K562 (cell line): ENCODE measurements around the gene ABCA7. TPM values are rescaled to one million over a fixed set of nuclear protein-coding genes. Genes with fewer than 3 reads are reported as not detected.

Experiments
- CHD4 ChIP-seq: fragments of 200-600 bp; sonication (generic); IDR thresholded peaks from 3 replicates; pipeline ENCODE4 v1.6.1; 2012; ENCODE audit warnings: low read depth, mild to moderate bottlenecking, mixed read lengths, low read length, inconsistent platforms; ENCODE audit not compliant: insufficient read depth, insufficient replicate concordance, poor library complexity, severe bottlenecking
- DPF2 ChIP-seq: fragments of 450-650 bp; IDR thresholded peaks from 2 replicates; pipeline ENCODE4 v1.6.1; 2016
- EGR1 ChIP-seq: fragments of 450-650 bp; conservative IDR thresholded peaks from 2 replicates; pipeline ENCODE4 v1.6.1; 2017; ENCODE audit warnings: mild to moderate bottlenecking
- HDAC3 ChIP-seq: fragments of 450-650 bp; IDR thresholded peaks from 2 replicates; pipeline ENCODE4 v1.6.1; 2018; ENCODE audit warnings: borderline replicate concordance, mild to moderate bottlenecking, moderate library complexity; ENCODE audit not compliant: partially characterized antibody
- ILF3 ChIP-seq: fragments of 450-650 bp; IDR thresholded peaks from 2 replicates; pipeline ENCODE4 v1.6.1; 2018; ENCODE audit warnings: antibody characterized with exemption, mild to moderate bottlenecking, moderate library complexity, borderline replicate concordance
- JUNB ChIP-seq: fragments of 450-650 bp; formaldehyde crosslinking; conservative IDR thresholded peaks from 2 replicates; pipeline ENCODE4 v1.4.0; 2020; ENCODE audit warnings: mild to moderate bottlenecking
- KLF13 ChIP-seq: fragments of 450-650 bp; IDR thresholded peaks from 2 replicates; pipeline ENCODE4 v1.6.1; 2016; ENCODE audit warnings: missing genetic modification characterization, low read depth, mild to moderate bottlenecking, missing compliant biosample characterization, moderate library complexity, borderline replicate concordance
- MEF2D ChIP-seq: conservative IDR thresholded peaks from 2 replicates; pipeline ENCODE4 v1.6.1; 2016; ENCODE audit warnings: low read depth, missing genetic modification characterization, missing compliant biosample characterization
- NELFE ChIP-seq: IDR thresholded peaks from 2 replicates; pipeline ENCODE4 v1.6.1; 2011; ENCODE audit warnings: mild to moderate bottlenecking; ENCODE audit not compliant: insufficient read depth, insufficient read length
- NFATC3 ChIP-seq: fragments of 450-650 bp; IDR thresholded peaks from 2 replicates; pipeline ENCODE4 v1.6.1; 2017; ENCODE audit warnings: mild to moderate bottlenecking
- NONO ChIP-seq, 2 experiments: fragments of 200-400 bp in 1 of 2; fragments of 450-650 bp in 1 of 2; formaldehyde crosslinking in 1 of 2; IDR thresholded peaks; 2 replicates each; pipeline ENCODE4 v1.6.1; 2017; ENCODE audit warnings: low read depth in 2 of 2, mild to moderate bottlenecking in 2 of 2, moderate library complexity in 2 of 2, low read length in 1 of 2
- RBM34 ChIP-seq: fragments of 200-400 bp; formaldehyde crosslinking; IDR thresholded peaks from 2 replicates; pipeline ENCODE4 v1.6.1; 2018; ENCODE audit warnings: low read length, borderline replicate concordance; ENCODE audit not compliant: insufficient read depth
- THAP12 ChIP-seq: fragments of 250-450 bp; sonication (Bioruptor Pico); IDR thresholded peaks from 2 replicates; pipeline ENCODE4 v1.9.0; 2021; ENCODE audit warnings: mild to moderate bottlenecking, inconsistent platforms
- THRAP3 ChIP-seq: fragments of 450-650 bp; IDR thresholded peaks from 2 replicates; pipeline ENCODE4 v1.6.1; 2016; ENCODE audit warnings: mild to moderate bottlenecking, inconsistent platforms, borderline replicate concordance
- ZC3H8 ChIP-seq: fragments of 450-650 bp; IDR thresholded peaks from 2 replicates; pipeline ENCODE4 v1.6.1; 2017
- ZNF121 ChIP-seq: sonication (generic); formaldehyde crosslinking; conservative IDR thresholded peaks from 2 replicates; pipeline ENCODE4 v1.8.0; 2022; ENCODE audit warnings: missing genetic modification reagents
- ZNF408 ChIP-seq: fragments of 250-450 bp; sonication (Bioruptor Pico); IDR thresholded peaks from 2 replicates; pipeline ENCODE4 v1.4.0; 2020; ENCODE audit warnings: low read depth, mild to moderate bottlenecking, moderate library complexity
- ZNF583 ChIP-seq: fragments of 250-450 bp; sonication (Bioruptor Pico); IDR thresholded peaks from 2 replicates; pipeline ENCODE4 v1.4.0; 2020
- ZNF644 ChIP-seq: fragments of 200-800 bp; sonication (Bioruptor generic); IDR thresholded peaks from 2 replicates; pipeline ENCODE4 v1.6.1; 2016; ENCODE audit warnings: low read depth, missing genetic modification characterization, missing compliant biosample characterization
- ZNF778 ChIP-seq: fragments of 450-650 bp; formaldehyde crosslinking; IDR thresholded peaks from 2 replicates; pipeline ENCODE4 v1.4.0; 2020; ENCODE audit warnings: mild to moderate bottlenecking, moderate library complexity
- ZSCAN29 ChIP-seq: fragments of 450-650 bp; IDR thresholded peaks from 2 replicates; pipeline ENCODE4 v1.6.1; 2017
- polyA plus RNA-seq, 8 experiments: library from polyadenylated mRNA; depleted of rRNA in 4 of 8; stranded (reverse) in 5 of 8; unstranded in 3 of 8; fragments of >200 nt; fragmentation: Nextera tagmentation in 2 of 8; fragmentation: Illumina TruSeq in 1 of 8; extraction: Ambion mirVana in 2 of 8; extraction: Trizol in 1 of 8; gene quantifications; 2 replicates each; pipeline versions ENCODE4 v1.2.1 to v1.2.3, GENCODE V29; 2011 to 2014; ENCODE audit warnings: inconsistent platforms in 1 of 8, missing spikeins in 1 of 8
- total RNA-seq, 7 experiments: library from RNA; depleted of rRNA in 6 of 7; stranded (reverse); fragments of >200 nt in 6 of 7; fragmentation: Illumina TruSeq in 2 of 7; extraction: Trizol in 2 of 7; gene quantifications; 2 replicates each; pipeline versions ENCODE4 v1.2.1 to v1.2.3, GENCODE V29; 2011 to 2021; ENCODE audit warnings: low replicate concordance in 1 of 7
- TF ChIP-seq, protein P1 (sequence below): fragments of 250-450 bp; sonication (Bioruptor Pico); IDR thresholded peaks from 2 replicates; pipeline ENCODE4 v1.5.0; 2021
- TF ChIP-seq, protein P2 (sequence below): fragments of 450-650 bp; IDR thresholded peaks from 2 replicates; pipeline ENCODE4 v1.6.1; 2016; ENCODE audit warnings: borderline replicate concordance

Gene ABCA7
- total and polyA plus RNA-seq, 9 of the 15 experiments (the other 6 are each of a cell fraction or from before 2014, with no cell fraction given), result 2.3 to 96.1 (median 31.2) TPM

DNA sequence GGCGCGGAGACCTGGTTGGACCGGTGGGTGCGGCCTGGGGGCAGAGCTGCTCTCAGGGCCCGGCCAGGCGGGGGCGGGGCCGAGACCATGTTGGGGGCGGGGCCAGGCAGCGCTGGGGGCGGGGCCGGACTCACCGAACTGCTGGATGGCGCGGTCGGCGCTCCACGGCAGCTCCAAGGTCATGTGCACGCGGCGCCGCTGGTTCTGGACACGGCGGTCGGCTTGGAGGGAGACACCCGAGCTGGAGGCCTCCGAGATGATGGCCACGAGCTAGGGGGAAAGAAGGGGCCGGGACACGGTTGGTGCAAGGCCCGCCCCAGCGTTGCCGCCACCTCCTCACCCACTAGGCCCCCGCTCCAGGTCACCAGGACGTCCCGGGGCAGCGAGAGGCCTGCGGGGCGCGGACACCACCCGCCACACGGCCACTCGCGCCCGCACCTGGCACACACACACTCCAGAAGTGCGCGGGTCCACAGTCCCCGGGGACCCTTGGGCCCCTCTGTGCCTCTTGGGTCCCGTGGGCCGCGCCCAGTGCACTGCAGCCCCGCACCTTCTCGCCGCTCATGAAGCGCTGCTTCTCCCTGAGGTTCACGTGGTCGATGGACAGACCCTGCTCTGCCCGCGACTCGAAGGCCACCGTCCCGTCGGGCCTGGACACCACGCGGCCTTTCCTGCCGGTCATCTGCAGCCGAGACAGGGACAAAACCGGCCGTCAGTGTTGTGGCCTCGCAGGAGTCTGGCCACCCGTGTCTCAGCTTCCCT, 72.5 kb downstream of the ABCA7 start (continued):
- TF ChIP-seq CHD4, result no peak
- TF ChIP-seq, protein P1, sequence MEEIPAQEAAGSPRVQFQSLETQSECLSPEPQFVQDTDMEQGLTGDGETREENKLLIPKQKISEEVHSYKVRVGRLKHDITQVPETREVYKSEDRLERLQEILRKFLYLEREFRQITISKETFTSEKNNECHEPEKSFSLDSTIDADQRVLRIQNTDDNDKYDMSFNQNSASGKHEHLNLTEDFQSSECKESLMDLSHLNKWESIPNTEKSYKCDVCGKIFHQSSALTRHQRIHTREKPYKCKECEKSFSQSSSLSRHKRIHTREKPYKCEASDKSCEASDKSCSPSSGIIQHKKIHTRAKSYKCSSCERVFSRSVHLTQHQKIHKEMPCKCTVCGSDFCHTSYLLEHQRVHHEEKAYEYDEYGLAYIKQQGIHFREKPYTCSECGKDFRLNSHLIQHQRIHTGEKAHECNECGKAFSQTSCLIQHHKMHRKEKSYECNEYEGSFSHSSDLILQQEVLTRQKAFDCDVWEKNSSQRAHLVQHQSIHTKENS (CRISPR knock-in tag), result no peak
- no peak for TF ChIP-seq ZNF121 (CRISPR knock-in tag)
- TF ChIP-seq ZC3H8, result no peak
- no peak for TF ChIP-seq ZSCAN29
- no peak for TF ChIP-seq HDAC3
- no peak for TF ChIP-seq RBM34
- TF ChIP-seq ZNF583 (CRISPR knock-in tag), result no peak
- TF ChIP-seq MEF2D (tag), result no peak
- no peak for TF ChIP-seq EGR1
- TF ChIP-seq KLF13 (tag), result no peak
- no peak; the same call in 1 of the 2 replicates for TF ChIP-seq THRAP3
- TF ChIP-seq, protein P2, sequence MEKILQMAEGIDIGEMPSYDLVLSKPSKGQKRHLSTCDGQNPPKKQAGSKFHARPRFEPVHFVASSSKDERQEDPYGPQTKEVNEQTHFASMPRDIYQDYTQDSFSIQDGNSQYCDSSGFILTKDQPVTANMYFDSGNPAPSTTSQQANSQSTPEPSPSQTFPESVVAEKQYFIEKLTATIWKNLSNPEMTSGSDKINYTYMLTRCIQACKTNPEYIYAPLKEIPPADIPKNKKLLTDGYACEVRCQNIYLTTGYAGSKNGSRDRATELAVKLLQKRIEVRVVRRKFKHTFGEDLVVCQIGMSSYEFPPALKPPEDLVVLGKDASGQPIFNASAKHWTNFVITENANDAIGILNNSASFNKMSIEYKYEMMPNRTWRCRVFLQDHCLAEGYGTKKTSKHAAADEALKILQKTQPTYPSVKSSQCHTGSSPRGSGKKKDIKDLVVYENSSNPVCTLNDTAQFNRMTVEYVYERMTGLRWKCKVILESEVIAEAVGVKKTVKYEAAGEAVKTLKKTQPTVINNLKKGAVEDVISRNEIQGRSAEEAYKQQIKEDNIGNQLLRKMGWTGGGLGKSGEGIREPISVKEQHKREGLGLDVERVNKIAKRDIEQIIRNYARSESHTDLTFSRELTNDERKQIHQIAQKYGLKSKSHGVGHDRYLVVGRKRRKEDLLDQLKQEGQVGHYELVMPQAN, result no peak
- TF ChIP-seq ILF3, result no peak
- no peak for TF ChIP-seq DPF2
- TF ChIP-seq NONO (IDR thresholded peaks at IDR 0.05; ENCODE audit: low read depth in 2 of 2, low read length in 1 of 2), result no peak
- no peak for TF ChIP-seq JUNB (CRISPR knock-in tag)
- TF ChIP-seq ZNF644 (tag), result no peak
- peak; percentile 45; the same call in 1 of the 2 replicates for TF ChIP-seq THAP12 (CRISPR knock-in tag)
- no peak for TF ChIP-seq NELFE
- TF ChIP-seq ZNF778, result no peak
- TF ChIP-seq ZNF408 (CRISPR knock-in tag), result no peak
- no peak for TF ChIP-seq NFATC3
